ENCODE results near the gene ZNF407. TPM values are rescaled to one million over a fixed set of nuclear protein-coding genes. Genes with fewer than 3 reads are reported as not detected.

ZNF407 gene
- total RNA-seq, 1 experiment from 2014 or later: 7.6 TPM

DNA sequence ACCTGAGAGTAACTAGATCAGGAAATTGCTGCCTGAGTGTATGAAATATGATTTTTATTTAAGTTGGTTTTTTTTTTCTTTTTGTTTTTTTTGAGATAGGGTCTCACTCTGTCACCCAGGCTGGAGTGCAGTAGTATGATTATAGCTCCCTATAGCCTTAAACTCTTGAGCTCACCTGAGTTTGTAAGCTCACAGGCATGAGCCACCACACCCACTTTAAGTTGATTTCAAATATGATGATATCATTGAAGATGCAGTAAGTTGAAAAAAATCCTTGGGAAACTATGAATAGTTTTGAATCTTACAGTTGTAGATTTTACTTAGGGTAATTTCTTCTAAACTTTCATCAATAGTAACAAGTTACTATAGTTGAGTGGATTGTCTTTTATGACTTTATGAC, 234.7 kb downstream of the ZNF407 start (continued):
- no peak for TF ChIP-seq SP1 (IDR thresholded peaks at IDR 0.05; ENCODE audit: low read depth)

DNA sequence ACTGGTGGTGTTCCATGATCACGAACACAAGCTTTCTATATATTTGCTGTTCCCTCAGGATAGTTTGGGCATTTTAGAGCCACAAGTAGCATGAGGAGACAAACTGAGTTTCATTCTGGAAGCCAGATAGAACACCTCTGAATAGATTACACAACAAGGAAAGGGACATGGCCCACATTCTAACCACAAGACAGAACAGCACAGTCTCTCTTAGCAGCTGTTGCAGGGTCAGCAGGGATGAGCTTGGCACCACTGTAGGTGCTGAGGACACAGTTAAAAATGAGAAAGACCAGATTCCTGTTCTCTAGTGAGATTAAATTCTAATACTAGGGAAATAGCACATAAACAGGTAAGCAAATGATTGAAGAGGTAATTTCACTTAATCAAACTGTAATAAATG, 235.3 kb downstream of the ZNF407 start:
- H4K20me1 ChIP-seq (ENCODE audit: insufficient read depth): no peaks in the 10 kb centered on the region
- H3K9me2 ChIP-seq (ENCODE audit: insufficient read depth): no peaks in the 10 kb centered on the region
- ChIA-PET RAD21 (ENCODE audit: low non-redundant PET in 1 of 2, low total read pairs in 2 of 2, uncharacterized antibody in 2 of 2, unreplicated experiment in 2 of 2) (no interaction called here), CTCF (no interaction called here), POLR2A (no interaction called here)
- TF ChIP-seq ELF1 (IDR thresholded peaks at IDR 0.05; ENCODE audit: borderline replicate concordance, low read depth) (no peak), POLR2AphosphoS5 (IDR thresholded peaks at IDR 0.05; ENCODE audit: low read depth, low read length) (no peak), EGR1 (IDR thresholded peaks at IDR 0.05; ENCODE audit: low read depth) (no peak), FOSL1 (IDR thresholded peaks at IDR 0.05; ENCODE audit: low read depth) (no peak), SIN3A (IDR thresholded peaks at IDR 0.05; ENCODE audit: low read depth) (no peak), CEBPB (IDR thresholded peaks at IDR 0.05; ENCODE audit: low read depth) (no peak), EZH2 (IDR thresholded peaks at IDR 0.05) (no peak), JUND (IDR thresholded peaks at IDR 0.05) (no peak), YY1 (IDR thresholded peaks at IDR 0.05; ENCODE audit: extremely low read depth, insufficient replicate concordance, low read depth, low read length) (no peak)
- TF ChIP-seq, protein P1, sequence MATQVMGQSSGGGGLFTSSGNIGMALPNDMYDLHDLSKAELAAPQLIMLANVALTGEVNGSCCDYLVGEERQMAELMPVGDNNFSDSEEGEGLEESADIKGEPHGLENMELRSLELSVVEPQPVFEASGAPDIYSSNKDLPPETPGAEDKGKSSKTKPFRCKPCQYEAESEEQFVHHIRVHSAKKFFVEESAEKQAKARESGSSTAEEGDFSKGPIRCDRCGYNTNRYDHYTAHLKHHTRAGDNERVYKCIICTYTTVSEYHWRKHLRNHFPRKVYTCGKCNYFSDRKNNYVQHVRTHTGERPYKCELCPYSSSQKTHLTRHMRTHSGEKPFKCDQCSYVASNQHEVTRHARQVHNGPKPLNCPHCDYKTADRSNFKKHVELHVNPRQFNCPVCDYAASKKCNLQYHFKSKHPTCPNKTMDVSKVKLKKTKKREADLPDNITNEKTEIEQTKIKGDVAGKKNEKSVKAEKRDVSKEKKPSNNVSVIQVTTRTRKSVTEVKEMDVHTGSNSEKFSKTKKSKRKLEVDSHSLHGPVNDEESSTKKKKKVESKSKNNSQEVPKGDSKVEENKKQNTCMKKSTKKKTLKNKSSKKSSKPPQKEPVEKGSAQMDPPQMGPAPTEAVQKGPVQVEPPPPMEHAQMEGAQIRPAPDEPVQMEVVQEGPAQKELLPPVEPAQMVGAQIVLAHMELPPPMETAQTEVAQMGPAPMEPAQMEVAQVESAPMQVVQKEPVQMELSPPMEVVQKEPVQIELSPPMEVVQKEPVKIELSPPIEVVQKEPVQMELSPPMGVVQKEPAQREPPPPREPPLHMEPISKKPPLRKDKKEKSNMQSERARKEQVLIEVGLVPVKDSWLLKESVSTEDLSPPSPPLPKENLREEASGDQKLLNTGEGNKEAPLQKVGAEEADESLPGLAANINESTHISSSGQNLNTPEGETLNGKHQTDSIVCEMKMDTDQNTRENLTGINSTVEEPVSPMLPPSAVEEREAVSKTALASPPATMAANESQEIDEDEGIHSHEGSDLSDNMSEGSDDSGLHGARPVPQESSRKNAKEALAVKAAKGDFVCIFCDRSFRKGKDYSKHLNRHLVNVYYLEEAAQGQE (IDR thresholded peaks at IDR 0.05; ENCODE audit: low read depth): no peak
- H3K9ac ChIP-seq (ENCODE audit: low read length): no peak overlapping the region
- no peak for DNase-seq (ENCODE audit: low read depth, low spot score)
- H3K36me3 ChIP-seq (ENCODE audit: control insufficient read depth in 1 of 2, insufficient read depth in 2 of 2, low read length in 2 of 2): no peaks in the 10 kb centered on the region
- BruUV-seq (replicated peaks): no TSS peak
- H3K79me2 ChIP-seq (ENCODE audit: insufficient read depth, low read length): no peaks in the 10 kb centered on the region
- H3K4me1 ChIP-seq (ENCODE audit: control insufficient read depth in 1 of 2, insufficient read depth in 2 of 2, low read length in 2 of 2): peaks cover 6 to 28% of the 10 kb centered on the region in 2 experiments
- no peaks in the 10 kb centered on the region for H3K27me3 ChIP-seq (ENCODE audit: insufficient read depth, low read length)
- H3K27ac ChIP-seq (ENCODE audit: low read depth, low read length): no peak overlapping the region
- H3K9me3 ChIP-seq (ENCODE audit: control insufficient read depth in 1 of 2, insufficient read depth in 1 of 2, low read depth in 1 of 2, low read length in 2 of 2): no peaks in the 10 kb centered on the region
- no peak overlapping the region for H3K4me3 ChIP-seq (replicated peaks in 1 of 2; ENCODE audit: low read depth in 1 of 2, low read length in 2 of 2)
- H3K4me2 ChIP-seq (ENCODE audit: low read length): no peak overlapping the region
- ATAC-seq: no peak
- intact Hi-C loops (cut with micrococcal nuclease): no loop called here
- no peak overlapping the region for H2AFZ ChIP-seq (ENCODE audit: low read depth, low read length, poor library complexity, severe bottlenecking)
